SK-N-SH (cell line): ENCODE measurements around the gene HSPG2. TPM values are rescaled to one million over a fixed set of nuclear protein-coding genes. Genes with fewer than 3 reads are reported as not detected.

Experiments
- CTCF ChIA-PET: fragments of 300-600, 350-600 bp; formaldehyde crosslinking; extraction: SDS; loops from one replicate; lab custom pipeline; 2021; lab: Yijun Ruan, JAX
- POLR2A ChIA-PET: fragments of 350-600 bp; sonication (Branson Sonifier 250); formaldehyde crosslinking; extraction: SDS; loops from one replicate; lab custom pipeline; 2020; ENCODE audit warnings: antibody characterized with exemption, inconsistent platforms; lab: Yijun Ruan, JAX
- DNase-seq: peaks from one replicate; pipeline ENCODE4 v3.0.0; 2012
- H2AFZ ChIP-seq: fragments of 200-600 bp; sonication (generic); 2 replicates; pipeline ENCODE4 v1.8.1; 2016; ENCODE audit warnings: antibody characterized with exemption, mild to moderate bottlenecking, low read depth
- H3F3A ChIP-seq: fragments of 200-600 bp; sonication (generic); replicated peaks from 2 replicates; pipeline ENCODE3; 2016; ENCODE audit warnings: antibody characterized with exemption, mild to moderate bottlenecking; ENCODE audit not compliant: insufficient read depth
- H3K27ac ChIP-seq, 2 experiments: fragments of 200-500 bp in 1 of 2; fragments of 200-600 bp in 1 of 2; sonication (Bioruptor generic) in 1 of 2; sonication (generic), shearing (Covaris generic) in 1 of 2; 2 replicates each; pipeline versions ENCODE4 v1.5.1 to v1.6.1; 2014 to 2016; ENCODE audit warnings: low read depth in 2 of 2, inconsistent platforms in 1 of 2, low read length in 1 of 2, mild to moderate bottlenecking in 1 of 2, mixed read lengths in 1 of 2
- H3K27me3 ChIP-seq: fragments of 200-600 bp; sonication (generic), shearing (Covaris generic); 2 replicates; pipeline ENCODE4 v1.6.1; 2016; ENCODE audit warnings: mixed run types; ENCODE audit not compliant: insufficient read depth
- H3K36me3 ChIP-seq, 2 experiments: fragments of 200-500 bp in 1 of 2; fragments of 200-600 bp in 1 of 2; sonication (Bioruptor generic) in 1 of 2; sonication (generic) in 1 of 2; replicated peaks in 1 of 2; 2 replicates each; pipeline versions ENCODE3 to v1.5.1; 2014 to 2016; ENCODE audit warnings: low read length in 1 of 2, mild to moderate bottlenecking in 1 of 2; ENCODE audit not compliant: insufficient read depth in 2 of 2, control insufficient read depth in 1 of 2
- H3K4me1 ChIP-seq, 2 experiments: fragments of 200-500 bp in 1 of 2; fragments of 200-600 bp in 1 of 2; sonication (Bioruptor generic) in 1 of 2; sonication (generic), shearing (Covaris generic) in 1 of 2; 2 replicates each; pipeline versions ENCODE4 v1.5.1 to v1.6.1; 2014 to 2016; ENCODE audit warnings: low read depth in 1 of 2, low read length in 1 of 2, mixed run types in 1 of 2; ENCODE audit not compliant: insufficient read depth in 2 of 2, control insufficient read depth in 1 of 2
- H3K4me2 ChIP-seq: fragments of 200-600 bp; sonication (generic), shearing (Covaris generic); 2 replicates; pipeline ENCODE4 v1.6.1; 2017; ENCODE audit warnings: mixed run types
- H3K4me3 ChIP-seq, 2 experiments: fragments of 200-500 bp in 1 of 2; fragments of 200-600 bp in 1 of 2; sonication (Bioruptor generic) in 1 of 2; sonication (generic), shearing (Covaris generic) in 1 of 2; 2 replicates each; pipeline versions ENCODE4 v1.5.1 to v1.8.1; 2014 to 2016; ENCODE audit warnings: low read depth in 2 of 2, inconsistent platforms in 1 of 2, low read length in 1 of 2, mild to moderate bottlenecking in 1 of 2, mixed read lengths in 1 of 2, moderate library complexity in 1 of 2
- H3K79me2 ChIP-seq: fragments of 200-600 bp; sonication (generic); 2 replicates; pipeline ENCODE4 v1.8.1; 2017; ENCODE audit warnings: mild to moderate bottlenecking; ENCODE audit not compliant: insufficient read depth
- H3K9ac ChIP-seq: fragments of 200-600 bp; sonication (generic); 2 replicates; pipeline ENCODE4 v1.6.1; 2017; ENCODE audit warnings: mixed run types
- H3K9me2 ChIP-seq: fragments of 200-600 bp; sonication (generic); 2 replicates; pipeline ENCODE4 v1.6.1; 2017; ENCODE audit warnings: mixed run types
- H3K9me3 ChIP-seq: fragments of 200-600 bp; sonication (generic); 2 replicates; pipeline ENCODE4 v1.6.1; 2017; ENCODE audit warnings: mixed run types, mild to moderate bottlenecking, moderate library complexity
- H4K20me1 ChIP-seq: fragments of 200-600 bp; sonication (generic); 2 replicates; pipeline ENCODE4 v1.6.1; 2017; ENCODE audit warnings: mild to moderate bottlenecking, mixed run types; ENCODE audit not compliant: insufficient read depth
- CHD2 ChIP-seq: fragments of 150-350 bp; IDR thresholded peaks from 2 replicates; pipeline ENCODE4 v1.6.1; 2018; ENCODE audit warnings: low read length; ENCODE audit not compliant: partially characterized antibody
- EP300 ChIP-seq, 2 experiments: IDR thresholded peaks; 2 replicates each; pipeline versions ENCODE4 v1.4.0 to v1.6.1; 2012; ENCODE audit warnings: borderline replicate concordance in 1 of 2, low read depth in 1 of 2, low read length in 1 of 2
- EZH2phosphoT487 ChIP-seq: fragments of 200-600 bp; sonication (generic); IDR thresholded peaks from 2 replicates; pipeline ENCODE4 v1.6.1; 2017; ENCODE audit warnings: low read depth, mixed run types, mild to moderate bottlenecking, antibody characterized with exemption, moderate library complexity, borderline replicate concordance
- FOXJ3 ChIP-seq: sonication (generic); formaldehyde crosslinking; IDR thresholded peaks from 2 replicates; pipeline ENCODE4 v1.5.1; 2020; ENCODE audit warnings: mild to moderate bottlenecking, missing genetic modification reagents
- GABPA ChIP-seq: IDR thresholded peaks from 2 replicates; pipeline ENCODE4 v1.4.0; 2012; ENCODE audit warnings: low read depth, mild to moderate bottlenecking
- MAX ChIP-seq: IDR thresholded peaks from 2 replicates; pipeline ENCODE4 v1.4.0; 2012; ENCODE audit warnings: low read depth
- MEF2A ChIP-seq: IDR thresholded peaks from 2 replicates; pipeline ENCODE4 v1.4.0; 2012; ENCODE audit warnings: low read depth, borderline replicate concordance
- MXI1 ChIP-seq: IDR thresholded peaks from 2 replicates; pipeline ENCODE4 v1.6.1; 2012; ENCODE audit warnings: mild to moderate bottlenecking, low read depth, low read length, improper control_type of control experiment
- NFIC ChIP-seq: IDR thresholded peaks from 2 replicates; pipeline ENCODE4 v1.4.0; 2012; ENCODE audit warnings: borderline replicate concordance
- NRF1 ChIP-seq: IDR thresholded peaks from 2 replicates; pipeline ENCODE4 v1.6.1; 2012; ENCODE audit warnings: low read depth, mild to moderate bottlenecking, low read length
- POLR2AphosphoS5 ChIP-seq: IDR thresholded peaks from 2 replicates; pipeline ENCODE4 v1.6.1; 2012; ENCODE audit warnings: low read depth, low read length
- RAD21 ChIP-seq: IDR thresholded peaks from 2 replicates; pipeline ENCODE4 v1.6.1; 2012; ENCODE audit warnings: mild to moderate bottlenecking, low read length
- RCOR1 ChIP-seq: fragments of 150-350 bp; IDR thresholded peaks from 2 replicates; pipeline ENCODE4 v1.6.1; 2017; ENCODE audit warnings: antibody characterized with exemption, low read length
- REST ChIP-seq: IDR thresholded peaks from 2 replicates; pipeline ENCODE4 v1.6.1; 2012; ENCODE audit warnings: mild to moderate bottlenecking, low read depth, low read length, moderate library complexity
- RFX5 ChIP-seq: IDR thresholded peaks from 2 replicates; pipeline ENCODE4 v1.6.1; 2012; ENCODE audit warnings: mild to moderate bottlenecking, improper control_type of control experiment, low read length
- TCF12 ChIP-seq: IDR thresholded peaks from 2 replicates; pipeline ENCODE4 v1.4.0; 2012
- USF1 ChIP-seq: IDR thresholded peaks from 2 replicates; pipeline ENCODE4 v1.4.0; 2012; ENCODE audit warnings: low read depth, borderline replicate concordance
- USF2 ChIP-seq: fragments of 150-350 bp; IDR thresholded peaks from 2 replicates; pipeline ENCODE4 v1.6.1; 2017; ENCODE audit warnings: antibody characterized with exemption, low read length, low read depth, borderline replicate concordance
- YY1 ChIP-seq: IDR thresholded peaks from 2 replicates; pipeline ENCODE4 v1.4.0; 2012; ENCODE audit warnings: low read depth, mild to moderate bottlenecking
- WGBS: methylation state at CpG from one replicate; pipeline ENCODE4 v1.1.6; 2017; ENCODE audit warnings: low lambda C conversion rate; 5-methylcytosine and 5-hydroxymethylcytosine counted together
- polyA plus RNA-seq, 3 experiments: library from polyadenylated mRNA; depleted of rRNA; stranded (reverse); fragments of >200 nt; gene quantifications; 2 replicates each; pipeline ENCODE4 v1.2.3, GENCODE V29; 2012

The HSPG2 gene
- polyA plus RNA-seq, 1 of the 3 experiments (the other 2 are of a cell fraction), result 28.9 TPM

- H3K4me1 ChIP-seq, result peaks cover 0 to 7% of the 10 kb centered on the region in 2 experiments; a peak in 1 of 4 replicates
- DNase-seq, result no peak
- TF ChIP-seq USF2, result no peak
- no peak for TF ChIP-seq YY1
- no peak for TF ChIP-seq USF1
- no peak for TF ChIP-seq FOXJ3 (CRISPR knock-in tag)
- no peak for TF ChIP-seq EZH2phosphoT487
- no peak for TF ChIP-seq MEF2A
- TF ChIP-seq TCF12, result no peak
- TF ChIP-seq NRF1, result no peak
- no peak for TF ChIP-seq RCOR1
- TF ChIP-seq NFIC, result no peak
- no peak for TF ChIP-seq GABPA
- no peak for TF ChIP-seq POLR2AphosphoS5
- TF ChIP-seq EP300 (IDR thresholded peaks at IDR 0.05; ENCODE audit: borderline replicate concordance in 1 of 2, low read depth in 1 of 2, low read length in 1 of 2), result no peak
- no peak for TF ChIP-seq RAD21
- no peak for TF ChIP-seq REST
- TF ChIP-seq RFX5, result no peak
- no peak for TF ChIP-seq MAX
- TF ChIP-seq MXI1, result no peak
- no peak for TF ChIP-seq CHD2
- POLR2A ChIA-PET, result no interaction called here
- H3K27ac ChIP-seq, result no peak overlapping the region
- peaks cover 8% of the 10 kb centered on the region for H3F3A ChIP-seq
- H3K9ac ChIP-seq, result no peak overlapping the region
- 95% methylated on average over 12 of the region's 14 CpGs for WGBS
- H3K4me3 ChIP-seq, result no peak overlapping the region
- H3K9me3 ChIP-seq, result no peaks in the 10 kb centered on the region
- peaks cover 4% of the 10 kb centered on the region; the same call in 1 of the 2 replicates for H4K20me1 ChIP-seq
- H3K27me3 ChIP-seq, result no peaks in the 10 kb centered on the region
- CTCF ChIA-PET, result no interaction called here
- no peaks in the 10 kb centered on the region for H3K79me2 ChIP-seq
- H3K9me2 ChIP-seq, result no peaks in the 10 kb centered on the region
- H3K36me3 ChIP-seq, result peaks cover 17 to 18% of the 10 kb centered on the region in 2 experiments
- H3K4me2 ChIP-seq, result no peak overlapping the region
- no peak overlapping the region for H2AFZ ChIP-seq
Observed at GRCh38 chr1:21857142-21857839, 79.8 kb downstream of the HSPG2 start.
